HG02759 (cell line): Measurements from ENCODE around the gene GMPPA.

Experiments used
- ATAC-seq: cut with Tn5 transposase; IDR thresholded peaks from one replicate; pipeline ENCODE4 v1.9.1; 2021; ENCODE audit warnings: mild to moderate bottlenecking, moderate library complexity; ENCODE audit not compliant: unreplicated experiment

GMPPA gene

DNA sequence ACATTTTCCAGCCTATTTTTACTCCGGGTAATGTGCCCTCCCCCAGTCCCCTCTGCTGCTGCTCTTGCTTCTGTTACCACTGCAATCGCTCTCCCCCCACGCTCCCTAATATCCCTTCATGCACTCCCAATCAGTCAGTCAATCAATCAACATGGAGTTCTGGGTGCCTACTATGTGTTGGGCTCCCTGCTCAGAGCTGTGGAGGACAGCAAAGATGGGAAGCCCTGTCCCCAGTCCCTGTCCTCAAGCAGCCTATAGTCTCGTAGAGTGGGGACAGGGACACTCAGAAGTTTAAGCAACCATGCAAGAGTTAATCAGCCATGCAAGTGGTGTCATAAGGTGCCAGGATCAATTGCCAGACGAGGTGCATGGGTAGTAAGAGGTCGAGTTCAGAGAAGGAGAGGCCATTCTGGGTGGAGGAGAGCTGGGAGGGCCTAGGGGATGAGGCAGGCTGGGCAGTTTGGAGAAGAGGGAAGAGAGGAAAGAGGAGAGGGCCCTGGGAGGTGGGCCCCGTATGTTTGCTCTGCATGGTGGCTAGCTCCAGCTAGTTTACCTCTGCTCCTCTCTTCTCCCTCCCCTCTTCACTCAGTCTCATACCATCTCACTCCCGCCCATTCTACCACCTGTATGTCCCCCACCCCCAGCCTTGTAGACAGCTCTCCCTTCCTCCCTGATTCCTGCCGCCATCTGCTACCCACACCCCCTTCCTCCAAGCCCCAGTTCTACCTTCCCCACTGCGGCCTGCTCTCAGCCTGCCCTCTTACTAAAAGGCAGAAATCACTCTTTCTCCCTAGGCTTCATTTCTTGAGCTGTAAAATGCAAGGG lies 19.5 kb downstream of the GMPPA start:
- ATAC-seq, result no peak

DNA sequence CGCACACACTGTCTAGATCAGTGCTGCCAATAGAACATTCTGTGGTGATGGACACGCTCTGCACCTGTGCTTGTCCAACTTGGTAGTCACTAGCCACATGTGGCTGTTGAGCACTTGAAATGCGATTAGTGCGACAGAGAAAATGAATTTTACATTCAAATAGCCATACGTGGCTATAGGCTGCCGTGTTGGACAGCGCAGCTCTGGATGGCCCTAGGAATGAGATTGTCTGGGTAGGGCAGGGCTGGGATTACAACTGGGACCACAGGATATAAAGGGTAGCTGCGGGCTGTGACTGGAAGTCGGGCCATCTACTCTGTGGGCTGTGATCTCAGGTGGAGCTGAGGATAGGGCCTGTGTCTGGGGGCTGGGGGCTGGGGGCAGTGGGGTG lies 20.8 kb downstream of the GMPPA start:
- ATAC-seq, result no peak

DNA sequence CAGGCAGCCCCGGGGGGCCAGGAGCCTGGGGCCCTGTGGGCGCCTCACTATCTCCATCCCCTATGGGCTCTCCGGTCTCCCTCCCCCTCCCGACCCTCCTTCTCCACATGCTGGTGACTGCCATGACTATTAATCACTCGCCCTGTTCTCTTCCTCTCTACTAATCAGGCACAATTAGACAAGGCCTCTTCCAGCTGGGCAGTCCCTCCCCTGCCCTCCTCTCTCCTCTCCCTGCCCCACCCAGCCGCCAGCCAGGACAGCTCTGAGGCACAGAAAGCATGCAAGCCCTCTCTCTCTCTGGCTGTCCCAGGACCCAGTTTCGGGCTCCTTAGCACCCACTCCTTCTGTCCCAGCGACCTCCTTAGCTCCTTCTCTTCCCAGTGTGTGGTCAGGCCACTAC lies 21.4 kb downstream of the GMPPA start:
- no peak for ATAC-seq

DNA sequence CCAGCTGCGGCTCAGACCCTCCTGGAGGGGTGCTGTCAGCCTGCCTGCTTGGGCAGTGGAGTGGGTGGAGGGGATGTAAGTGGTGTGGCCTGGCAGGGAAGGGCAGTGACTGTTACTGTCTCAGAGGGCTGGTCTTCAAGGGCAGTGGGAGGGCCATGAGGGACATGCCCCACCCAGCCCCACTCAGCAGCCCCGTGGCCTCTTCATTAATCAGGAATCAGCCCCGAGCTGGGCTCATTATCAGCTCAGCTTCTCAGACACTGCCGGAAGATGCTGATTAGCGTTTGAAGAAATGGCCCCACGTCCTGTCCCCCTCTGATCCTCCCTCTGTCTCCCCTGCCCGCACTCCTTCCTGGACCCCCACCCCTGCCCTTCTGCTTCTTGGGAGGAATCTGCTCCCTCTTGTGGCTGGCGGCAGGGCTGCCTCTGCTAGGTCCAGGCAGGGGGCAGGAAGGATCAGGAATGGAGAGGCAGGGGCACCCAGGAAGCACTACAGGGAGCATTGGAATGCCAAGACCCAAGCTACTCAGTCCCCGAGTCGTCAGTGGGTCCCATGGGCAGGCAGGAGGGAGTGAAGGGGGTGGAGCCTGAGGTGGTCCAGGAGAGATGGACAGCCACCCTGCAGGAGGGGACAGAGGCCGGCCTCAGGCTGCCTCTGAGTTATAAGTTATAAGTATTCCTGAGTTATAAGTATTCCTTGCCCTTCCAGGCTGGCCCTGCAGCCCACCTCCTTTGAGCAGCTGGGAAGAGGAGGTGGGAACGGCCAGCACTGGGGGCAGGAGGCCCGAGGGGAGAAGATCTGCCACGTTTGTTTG lies 22.6 kb downstream of the GMPPA start:
- ATAC-seq, result no peak

DNA sequence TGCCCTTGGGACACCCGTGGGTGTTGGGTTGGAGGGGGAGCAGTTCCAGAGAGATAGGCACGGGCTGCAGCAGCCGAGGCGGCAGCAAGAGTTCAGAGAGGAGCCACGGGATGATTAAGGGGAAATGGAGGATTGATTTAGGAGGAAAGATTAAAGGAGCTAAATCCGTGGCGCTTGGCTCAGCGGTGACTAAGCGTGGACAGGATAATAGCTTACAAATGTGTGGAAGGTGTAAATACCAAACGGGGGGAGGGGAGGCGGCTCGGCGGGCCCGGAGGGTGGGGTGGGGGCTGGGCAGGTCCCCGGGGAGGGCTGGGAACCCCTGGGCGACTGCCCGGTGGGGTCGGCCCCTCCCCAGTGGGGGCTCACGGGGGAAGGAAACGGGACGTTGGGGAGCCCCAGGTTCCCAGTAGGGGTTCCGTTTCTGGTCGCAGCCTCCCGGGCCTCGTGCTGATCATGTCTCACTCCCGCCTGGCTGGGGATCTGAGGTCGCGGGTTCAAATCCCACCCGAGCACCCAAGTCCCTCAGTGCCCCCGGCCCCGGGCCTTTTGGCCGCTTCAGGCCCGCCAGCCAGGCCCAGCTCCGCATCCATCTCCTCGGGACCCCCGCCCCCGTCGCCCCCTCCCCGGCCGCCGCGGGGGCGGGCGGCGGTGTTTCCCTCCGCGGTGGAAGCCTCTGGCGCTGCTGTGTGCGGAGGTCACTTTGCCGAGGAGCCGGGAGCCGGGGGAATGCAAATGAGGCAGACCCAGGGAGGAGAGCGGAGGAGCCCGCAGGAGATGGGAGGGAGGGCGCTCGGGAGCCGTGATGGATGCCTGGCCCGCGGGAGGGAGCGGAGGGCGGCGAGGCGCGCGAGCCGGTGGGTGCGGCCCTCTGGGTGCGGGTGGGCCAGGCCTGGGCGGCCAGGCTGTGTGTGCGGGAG lies 23.7 kb downstream of the GMPPA start:
- ATAC-seq, result no peak

DNA sequence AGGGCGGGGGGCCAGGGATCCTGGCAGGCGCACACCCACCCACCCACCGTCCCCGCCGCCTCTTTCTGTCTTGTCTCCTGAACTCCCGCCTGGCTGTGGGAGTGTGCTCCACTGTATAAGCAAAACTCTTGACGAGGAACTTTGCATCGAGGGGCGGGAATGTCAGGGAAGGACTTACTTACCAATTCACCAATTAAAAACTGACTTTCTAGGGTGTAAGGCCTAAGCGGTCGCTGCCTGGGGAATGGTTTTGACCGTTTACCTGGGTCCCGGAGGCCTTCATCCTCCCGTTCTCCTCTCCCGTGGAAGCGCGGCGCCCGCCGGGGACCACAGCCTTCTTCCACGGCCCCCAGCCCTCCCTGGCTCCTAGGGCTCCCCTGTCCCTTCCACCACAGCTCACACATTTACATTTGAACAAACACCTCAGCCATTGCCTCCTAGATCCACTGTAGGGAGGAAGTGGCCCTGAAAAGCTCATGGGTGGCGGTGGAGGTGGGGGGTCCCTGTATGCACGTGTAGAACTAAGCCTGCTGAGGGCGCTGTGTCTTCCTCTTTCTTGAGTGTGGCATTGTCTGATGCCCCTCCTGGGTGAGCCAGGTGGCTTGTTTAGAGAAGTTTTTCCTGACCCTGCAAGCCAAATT lies 24.5 kb downstream of the GMPPA start:
- ATAC-seq, result no peak

DNA sequence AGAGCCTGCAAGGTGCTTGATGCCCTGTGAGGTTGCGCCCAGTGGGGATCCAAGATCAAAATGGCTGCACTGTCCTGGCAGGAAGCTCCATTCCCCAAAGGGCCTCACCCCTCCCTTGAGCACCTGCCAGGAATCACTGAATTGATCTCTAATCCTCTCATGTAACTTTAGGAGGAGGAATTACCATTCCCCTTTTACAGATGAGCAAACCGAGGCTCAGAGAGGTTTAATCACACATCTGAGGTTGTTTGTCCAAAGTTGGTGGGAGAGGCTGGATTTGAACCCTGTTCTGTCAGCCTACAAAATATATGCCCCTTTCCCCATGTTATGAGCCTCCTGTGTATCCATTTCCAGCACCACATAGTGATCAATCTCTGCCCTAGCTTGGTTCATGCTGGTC lies 26.1 kb downstream of the GMPPA start:
- ATAC-seq, result no peak

DNA sequence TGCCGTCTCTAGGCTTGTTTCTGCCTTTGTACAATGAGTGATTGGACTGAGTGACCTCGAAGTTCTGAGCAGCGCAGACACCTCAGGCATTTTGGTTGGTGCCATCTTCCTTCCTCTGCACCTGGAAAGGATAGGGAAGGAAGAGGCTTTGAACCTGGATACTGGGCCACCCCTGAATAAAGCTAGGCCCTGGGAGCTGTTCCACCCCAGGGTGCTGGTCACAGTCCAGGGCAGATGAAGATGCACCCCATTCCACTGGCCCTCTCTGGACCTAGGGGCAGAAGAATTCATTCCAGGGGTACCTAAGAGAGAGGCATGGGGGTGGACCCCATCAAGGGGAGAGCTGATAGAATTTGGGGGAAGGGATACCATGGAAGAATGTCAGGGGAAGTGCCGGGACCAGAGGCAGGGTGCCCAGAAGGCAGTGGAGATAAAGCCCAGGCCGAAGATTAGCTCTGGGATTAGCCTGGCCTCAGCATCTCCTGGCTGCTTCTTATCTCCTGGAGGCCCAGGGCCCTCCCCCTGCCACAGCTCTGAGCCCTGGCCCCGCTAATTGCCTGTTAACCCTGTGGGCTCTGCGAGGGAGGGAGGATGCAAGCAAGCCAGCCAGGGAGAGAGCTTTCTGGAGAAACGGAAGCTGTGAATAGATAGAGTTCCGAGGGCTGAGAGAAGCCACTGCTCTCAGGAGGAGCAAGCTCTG lies 27.0 kb downstream of the GMPPA start:
- ATAC-seq, result no peak

DNA sequence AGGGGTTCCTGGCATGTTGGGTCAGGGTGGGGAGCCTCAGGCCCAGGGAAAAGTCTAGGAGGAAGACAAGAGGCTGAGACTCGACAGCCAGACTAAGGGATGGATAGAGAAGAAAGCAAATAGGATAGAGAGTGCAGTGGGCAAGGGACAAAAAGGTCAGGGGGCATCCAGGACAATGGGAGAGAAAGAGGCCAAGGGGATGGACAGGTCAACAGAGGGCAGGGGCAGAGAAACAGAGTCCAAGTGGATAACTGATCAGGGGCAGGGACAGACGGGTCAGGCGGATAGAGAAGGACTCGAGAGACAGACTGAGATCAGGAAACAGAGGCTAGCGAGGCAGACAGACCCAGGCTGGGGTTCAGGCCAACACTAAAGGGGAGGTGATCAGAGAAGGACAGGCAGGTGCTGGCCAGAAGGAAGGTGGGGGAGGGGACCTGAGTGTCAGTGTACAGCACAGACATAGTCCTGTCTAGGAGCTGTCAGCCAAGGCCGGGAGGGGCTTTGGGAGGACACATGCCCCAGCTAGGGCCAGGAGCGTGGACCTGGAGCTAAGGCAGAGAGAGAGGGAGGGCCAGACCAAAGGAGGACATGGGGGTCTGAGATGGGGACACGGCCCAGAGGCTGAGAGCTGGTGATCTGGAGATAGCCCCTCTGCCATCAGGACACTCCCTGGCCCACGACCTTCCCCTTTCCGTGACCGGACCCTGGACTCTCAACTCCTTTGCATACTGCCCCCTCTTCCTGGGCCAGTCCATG lies 27.8 kb downstream of the GMPPA start:
- ATAC-seq, result no peak

DNA sequence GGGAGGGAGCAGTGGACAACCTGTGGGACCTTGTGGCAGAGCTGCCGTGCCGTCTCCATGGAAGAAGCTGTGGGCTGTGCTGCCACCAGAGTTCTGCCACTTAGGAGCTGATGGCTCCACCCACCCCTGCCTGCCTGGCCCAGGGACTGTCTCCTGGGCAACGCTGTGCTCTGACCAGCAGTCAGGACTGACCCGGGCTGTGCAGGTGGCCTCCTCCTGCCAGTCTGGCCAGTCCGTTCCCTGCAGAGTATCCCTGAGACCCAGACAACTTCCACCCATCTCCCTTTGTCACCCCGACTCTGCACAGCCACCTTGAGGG lies 28.3 kb downstream of the GMPPA start:
- no peak for ATAC-seq

DNA sequence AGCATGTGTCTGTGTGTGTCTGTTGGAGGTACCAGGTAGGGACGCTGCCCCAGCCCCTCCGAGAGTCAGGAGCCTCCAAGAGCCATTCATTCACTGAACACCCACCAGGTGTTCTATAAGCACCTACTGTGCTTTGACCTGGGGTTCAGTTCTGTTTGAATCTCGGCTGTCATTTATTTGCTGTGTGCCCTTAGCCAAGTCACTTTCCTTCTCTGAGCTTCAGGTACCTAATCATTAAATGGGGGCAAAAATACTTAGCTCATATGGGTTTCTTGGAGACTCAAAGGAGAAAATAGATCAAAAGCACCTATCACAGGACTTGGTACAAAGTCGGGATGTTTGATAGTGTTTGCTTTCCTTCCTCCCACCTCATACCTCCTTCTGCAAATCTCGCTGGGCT lies 28.8 kb downstream of the GMPPA start:
- no peak for ATAC-seq

DNA sequence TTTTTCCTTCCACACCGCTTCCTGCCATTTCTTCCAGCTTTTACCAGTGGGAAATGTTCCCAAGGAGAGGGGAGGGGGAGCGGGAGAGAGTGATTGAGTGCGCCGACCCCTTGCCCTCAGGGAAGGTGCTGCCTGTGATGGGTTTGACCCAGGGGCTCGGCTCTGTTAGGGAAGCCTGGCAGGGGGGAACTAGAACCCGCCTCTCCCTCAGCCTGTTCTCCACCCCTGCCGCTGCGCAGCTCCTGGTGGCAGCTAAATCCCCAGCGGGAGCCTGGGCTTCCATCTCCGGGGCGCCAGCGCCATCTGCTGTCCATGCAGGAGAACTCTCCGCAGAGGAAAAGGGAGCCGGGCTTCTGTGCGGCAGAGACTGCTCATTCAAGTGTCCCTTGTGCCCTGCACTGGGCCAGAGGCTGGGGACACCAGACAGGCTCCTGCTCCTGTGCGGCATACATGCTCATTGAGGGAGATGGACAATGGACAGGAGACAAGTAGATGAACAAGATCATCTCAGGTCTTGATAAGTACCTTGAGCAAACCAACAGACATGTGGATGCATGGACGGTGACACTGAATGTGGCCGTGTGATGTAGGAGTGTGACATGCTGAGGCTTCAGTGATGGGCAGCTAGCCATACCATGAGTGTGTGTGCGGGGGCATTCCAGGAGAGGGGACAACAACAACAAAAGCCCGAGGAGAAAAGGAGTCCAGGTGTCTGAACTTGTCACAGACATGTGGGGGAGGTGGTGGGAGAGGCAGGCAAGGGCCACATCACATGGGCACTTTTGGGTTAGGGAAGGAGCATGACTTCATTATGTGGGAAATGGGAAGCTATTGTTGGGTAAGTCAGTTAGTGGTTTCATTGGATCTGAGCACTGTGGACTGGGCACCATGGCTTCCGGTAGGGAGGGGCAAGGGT lies 31.6 kb downstream of the GMPPA start:
- peak; percentile 89 for ATAC-seq

DNA sequence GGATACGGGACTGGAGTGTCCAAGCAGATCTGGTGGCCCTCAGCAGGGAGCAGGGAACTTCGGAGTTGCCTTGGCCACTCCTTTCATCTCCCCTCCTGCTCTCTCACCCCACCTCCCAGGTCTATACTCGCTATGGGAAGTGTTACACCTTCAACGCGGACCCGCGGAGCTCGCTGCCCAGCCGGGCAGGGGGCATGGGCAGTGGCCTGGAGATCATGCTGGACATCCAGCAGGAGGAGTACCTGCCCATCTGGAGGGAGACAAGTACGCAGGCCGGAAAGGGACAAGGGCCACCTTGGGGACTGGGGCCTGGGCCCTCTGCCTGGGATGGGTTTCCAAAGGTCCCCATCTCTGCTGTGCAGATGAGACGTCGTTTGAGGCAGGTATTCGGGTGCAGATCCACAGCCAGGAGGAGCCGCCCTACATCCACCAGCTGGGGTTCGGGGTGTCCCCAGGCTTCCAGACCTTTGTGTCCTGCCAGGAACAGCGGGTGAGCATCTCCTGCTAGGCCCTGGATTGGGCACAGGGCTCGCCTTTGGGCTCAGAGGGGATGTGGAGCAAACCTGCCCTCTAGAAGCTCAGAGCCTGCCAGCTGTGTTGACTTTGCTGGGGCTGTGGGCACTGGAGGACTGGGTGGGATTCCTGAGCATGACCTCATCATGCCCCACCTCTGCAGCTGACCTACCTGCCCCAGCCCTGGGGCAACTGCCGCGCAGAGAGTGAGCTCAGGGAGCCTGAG lies 33.1 kb downstream of the GMPPA start:
- no peak for ATAC-seq

DNA sequence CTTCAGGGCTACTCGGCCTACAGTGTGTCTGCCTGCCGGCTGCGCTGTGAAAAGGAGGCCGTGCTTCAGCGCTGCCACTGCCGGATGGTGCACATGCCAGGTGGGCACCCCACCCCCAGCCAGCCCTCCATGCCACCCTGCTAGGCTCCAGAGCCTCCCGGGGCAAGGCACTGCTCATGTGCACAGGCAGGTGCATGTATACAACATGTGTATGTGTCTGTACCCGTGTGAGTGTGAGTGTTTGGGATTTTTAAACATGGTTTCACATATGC lies 33.6 kb downstream of the GMPPA start:
- ATAC-seq, result no peak

DNA sequence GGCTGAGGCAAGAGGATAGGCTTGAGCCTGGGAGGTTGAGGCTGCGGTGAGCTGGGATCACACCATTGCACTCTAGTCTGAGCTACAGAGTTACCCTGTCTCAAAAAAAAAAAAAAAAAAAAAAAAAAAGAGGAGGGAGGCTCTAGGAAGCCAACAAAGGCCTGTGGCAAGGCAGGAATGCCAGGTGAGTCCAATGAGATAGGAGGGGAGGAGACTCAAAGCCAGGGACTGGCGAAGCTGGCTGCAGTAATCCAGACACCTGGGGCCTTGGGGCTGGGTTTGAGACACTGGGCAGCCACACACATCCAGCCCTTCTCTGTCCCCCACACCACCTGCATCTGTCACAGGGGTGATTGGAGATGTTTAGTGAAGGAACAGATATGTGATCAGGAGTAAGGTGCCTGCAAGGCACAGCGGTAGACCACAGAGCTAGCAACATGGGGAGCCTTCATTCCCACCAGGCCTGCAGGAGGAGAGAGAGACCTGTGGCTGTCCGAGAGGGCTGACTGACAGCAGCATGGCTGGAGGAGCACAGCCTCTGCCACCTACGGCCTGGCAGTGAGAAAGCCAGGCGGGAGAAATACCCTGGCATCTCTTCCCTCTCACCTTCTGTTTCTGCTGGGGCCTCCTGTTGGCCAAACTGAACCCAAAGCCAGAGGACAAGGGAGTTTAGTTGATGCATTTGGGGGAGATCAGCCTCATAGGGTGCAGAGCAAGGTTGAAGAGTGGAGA lies 35.4 kb downstream of the GMPPA start:
- ATAC-seq, result no peak

DNA sequence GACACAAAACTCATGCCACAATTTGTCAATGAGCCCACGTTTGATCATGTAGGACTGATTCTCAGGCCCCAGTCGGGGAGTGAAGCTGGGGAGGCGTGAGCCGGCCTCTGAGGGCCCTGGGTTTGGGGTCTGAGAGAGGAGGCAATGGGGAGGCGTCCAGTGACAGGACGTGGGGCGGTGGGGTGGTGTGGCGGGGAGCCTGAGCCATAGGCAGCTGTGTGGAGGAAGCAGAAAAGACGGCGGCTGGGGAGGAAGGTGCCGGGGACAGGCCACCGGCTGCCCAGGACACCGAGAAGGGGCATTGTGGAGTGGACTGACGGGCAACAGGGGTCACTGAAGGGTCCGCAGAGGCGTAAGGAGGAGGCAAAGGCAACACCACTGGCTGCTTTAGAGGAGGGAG lies 37.7 kb downstream of the GMPPA start:
- ATAC-seq, result no peak

DNA sequence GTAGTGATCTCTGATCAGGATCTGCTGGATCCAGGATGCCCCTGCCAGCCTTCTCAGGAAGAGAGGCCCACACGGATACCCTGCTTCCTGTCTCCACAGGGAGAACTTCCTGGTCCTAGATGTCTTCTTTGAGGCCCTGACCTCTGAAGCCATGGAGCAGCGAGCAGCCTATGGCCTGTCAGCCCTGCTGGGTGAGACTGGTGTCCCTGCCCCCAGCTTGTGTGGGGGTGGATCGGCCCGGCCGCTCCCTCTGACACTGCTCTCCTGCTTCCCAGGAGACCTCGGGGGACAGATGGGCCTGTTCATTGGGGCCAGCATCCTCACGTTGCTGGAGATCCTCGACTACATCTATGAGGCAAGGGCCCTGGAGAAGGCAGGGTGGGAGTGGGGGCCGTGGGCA lies 38.3 kb downstream of the GMPPA start:
- no peak for ATAC-seq
